Measurements from ENCODE around the gene HDGF.

Gene HDGF

GRCh38 chr1:156747742-156748669 lies 3.5 kb downstream of the HDGF start:
- DNase-seq: peak in 5 of 51 donors; percentile 11 to 54 (median 31)

DNA sequence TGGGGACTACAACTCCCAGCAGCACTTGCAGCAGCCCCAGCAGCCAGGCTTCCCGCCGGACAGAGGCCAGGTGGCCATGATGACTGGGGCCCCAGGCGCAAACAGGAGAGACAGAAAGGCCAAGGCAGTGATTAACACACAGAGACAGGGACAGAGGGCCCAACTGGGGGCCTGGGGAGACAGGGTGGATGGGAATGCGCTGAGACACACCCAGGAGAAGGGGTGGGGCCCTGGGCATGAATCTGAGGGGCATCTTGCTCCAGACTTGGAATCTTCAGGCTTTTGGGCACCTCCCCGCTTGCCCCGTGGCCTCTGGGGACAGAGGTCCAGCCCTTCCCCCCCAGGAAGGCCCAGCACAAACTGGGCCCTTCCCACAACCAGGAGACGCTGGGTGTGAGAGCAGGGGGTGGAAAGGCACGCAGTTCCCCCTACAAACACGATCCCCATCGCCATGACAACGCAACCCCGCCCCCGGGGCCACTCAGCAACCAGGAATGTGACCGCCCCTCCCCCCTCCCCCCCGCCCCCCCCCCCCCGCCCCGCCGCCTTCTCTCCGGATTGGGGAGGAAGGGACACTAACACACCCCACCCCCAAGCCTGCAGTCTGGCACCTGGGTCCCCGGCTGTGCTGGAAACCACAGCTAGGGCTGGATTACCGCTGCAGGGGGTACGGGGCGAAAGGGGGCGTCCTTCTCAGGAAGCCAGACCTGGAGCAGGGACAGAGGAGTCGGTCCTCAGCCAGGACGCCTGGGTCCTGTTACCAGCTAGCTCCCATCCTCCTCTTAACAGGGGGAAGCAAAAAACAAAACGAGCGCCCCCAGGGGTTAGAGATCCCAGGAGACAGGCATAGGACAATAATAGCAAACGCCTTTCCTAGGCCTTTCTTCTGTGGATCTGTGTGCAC lies 4.5 kb downstream of the HDGF start:
- peak; percentile 20 to 89 (median 75) for DNase-seq

DNA sequence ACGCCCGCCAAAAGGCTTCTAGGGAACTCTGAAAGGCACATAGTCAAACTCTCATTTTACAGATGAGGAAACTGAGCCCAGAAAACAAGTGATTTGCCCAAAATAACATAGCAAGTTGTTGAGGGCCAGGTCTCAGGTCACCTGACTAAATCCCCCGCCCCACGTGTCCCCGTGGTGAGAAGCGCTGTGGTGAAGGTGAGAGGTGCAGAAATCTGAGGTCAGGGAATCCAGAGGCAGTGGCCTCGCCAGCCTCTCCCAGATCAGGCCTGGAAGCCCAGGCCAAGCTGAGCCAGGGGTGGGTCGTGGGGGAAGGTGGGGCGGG lies 5.1 kb downstream of the HDGF start:
- DNase-seq: no peak

- DNase-seq: no peak
Measured at GRCh38 chr1:156745881-156746280, 5.6 kb downstream of the HDGF start.

GRCh38 chr1:156744786-156745419 lies 6.6 kb downstream of the HDGF start:
- DNase-seq: no peak

DNA sequence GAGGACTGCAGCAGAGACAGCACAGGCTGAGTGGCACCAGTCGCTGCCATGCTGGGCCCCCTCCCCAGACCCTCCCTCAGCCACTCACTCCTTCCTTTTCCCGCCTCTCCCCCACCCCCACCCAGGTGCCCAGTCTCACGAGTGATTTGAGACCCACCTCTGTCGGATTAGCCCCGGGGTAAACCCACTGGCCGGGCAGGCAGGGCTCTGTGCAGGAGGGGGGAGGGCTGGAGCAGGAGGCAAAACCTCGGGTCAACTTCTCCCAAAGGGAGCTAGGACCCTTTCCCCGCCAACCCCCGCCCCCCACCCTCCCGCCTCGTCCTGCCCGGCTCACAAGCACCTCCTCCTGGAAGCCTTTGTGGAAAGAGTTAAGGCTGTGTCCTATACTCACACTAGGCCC lies 7.1 kb downstream of the HDGF start:
- DNase-seq: no peak

DNA sequence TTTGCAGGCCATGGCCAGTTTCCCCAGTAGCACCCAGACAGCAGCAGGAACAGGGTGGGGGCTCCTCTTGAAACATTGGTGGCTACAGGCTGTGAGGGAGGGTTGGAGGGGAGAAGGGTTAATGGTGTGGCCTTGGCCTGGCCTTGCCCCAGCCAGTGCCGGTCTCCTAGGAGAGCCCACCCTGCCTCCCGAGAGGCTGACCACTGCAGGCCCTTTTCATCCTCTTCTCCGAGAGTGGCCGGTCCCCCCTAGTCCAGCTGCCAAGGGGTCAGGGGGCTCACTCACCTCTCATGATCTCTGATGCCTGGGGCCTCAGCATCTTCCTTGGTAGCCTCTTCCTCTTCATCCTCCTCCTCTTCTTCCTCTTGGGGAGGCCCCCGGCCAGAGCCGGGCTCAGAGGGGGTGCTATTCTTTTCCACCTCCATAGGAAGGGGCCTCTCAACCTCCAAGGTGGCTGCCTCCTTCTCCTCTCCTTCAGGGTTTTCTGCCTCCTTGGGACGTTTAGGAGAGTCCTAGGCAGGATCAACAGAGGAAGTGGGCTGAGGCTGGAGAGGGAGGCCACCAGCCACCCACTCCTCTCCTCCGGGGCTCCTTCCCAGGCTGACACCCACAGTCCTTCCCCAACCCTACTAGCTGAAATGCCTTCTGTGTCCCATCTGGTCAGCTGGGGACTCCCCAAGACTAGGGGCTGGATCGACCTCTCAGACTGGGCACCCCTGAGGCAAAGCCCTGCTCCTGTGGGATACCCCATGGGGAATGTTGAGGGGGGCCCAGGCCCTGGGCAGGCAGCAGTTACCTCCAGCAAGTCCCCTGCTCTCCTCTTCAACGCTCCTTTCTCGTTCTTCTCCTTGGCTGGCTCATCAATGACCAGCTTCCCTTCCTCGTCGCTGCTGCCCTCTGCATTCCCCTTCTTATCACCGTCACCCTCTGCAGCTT lies 7.8 kb downstream of the HDGF start:
- no peak for DNase-seq

- DNase-seq: no peak
Measured at GRCh38 chr1:156742801-156743200, 8.7 kb downstream of the HDGF start.

- DNase-seq: no peak
Measured at GRCh38 chr1:156742017-156742416, 9.5 kb downstream of the HDGF start.

- DNase-seq: no peak
Measured at GRCh38 chr1:156741481-156741983, 9.9 kb downstream of the HDGF start.

GRCh38 chr1:156740741-156741480 lies 10.6 kb downstream of the HDGF start, which contains the start of gene MRPL24:
Gene MRPL24 (minus strand): TSS chr1:156741088. CDS start chr1:156738704, 2,384 bp downstream.
- peak; percentile 84 to 100 (median 97) for DNase-seq

GRCh38 chr1:156740237-156740740 lies 11.2 kb downstream of the HDGF start:
- no peak for DNase-seq

DNA sequence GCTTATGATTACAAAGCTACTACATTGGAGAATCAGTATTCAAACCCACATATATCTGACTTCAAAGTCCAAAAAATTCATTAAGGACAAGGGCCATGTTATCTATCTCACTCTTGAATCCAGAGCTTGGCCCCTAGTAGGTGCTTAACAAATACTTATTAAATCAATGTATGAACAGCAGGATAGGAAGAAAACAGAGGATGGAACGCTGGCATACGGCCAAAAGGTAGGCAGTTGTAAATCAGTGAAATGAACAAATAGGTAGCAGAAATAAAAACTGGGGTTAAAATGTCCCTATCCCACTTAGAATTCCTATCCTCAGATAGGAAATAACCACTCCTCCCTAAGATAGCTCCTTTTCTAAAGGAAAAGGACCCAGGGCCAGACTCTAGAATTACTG lies 12.6 kb downstream of the HDGF start:
- DNase-seq: no peak

DNA sequence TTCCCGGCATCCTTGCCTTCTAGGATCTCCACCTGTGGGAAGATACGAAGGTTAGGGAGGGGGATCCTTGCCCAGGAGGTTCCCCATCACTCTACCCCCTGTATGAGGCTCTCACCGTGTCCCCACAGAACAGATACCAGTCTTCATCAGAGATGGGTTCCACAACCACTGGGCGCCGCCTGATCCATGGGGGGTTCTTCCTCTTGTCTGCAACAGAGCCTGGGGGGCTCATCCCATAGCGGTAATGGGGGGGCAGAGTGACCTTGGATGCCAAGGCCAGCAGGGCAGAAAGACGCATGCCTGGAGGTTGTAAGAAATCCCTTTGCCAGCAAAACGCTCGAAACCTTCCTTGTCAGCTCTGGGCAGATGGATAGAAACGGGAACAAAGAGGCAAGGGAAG lies 13.1 kb downstream of the HDGF start:
- no peak for DNase-seq

- DNase-seq: no peak
Measured at GRCh38 chr1:156733989-156734584, 17.4 kb downstream of the HDGF start.

- peak; percentile 62 to 97 (median 91) for DNase-seq
Measured at GRCh38 chr1:156728599-156729462, 22.6 kb downstream of the HDGF start, which contains the start of gene ISG20L2. Gene ISG20L2 (minus strand): TSS chr1:156728766. CDS start chr1:156727652, 1,114 bp downstream.

- DNase-seq: peak in 49 of 51 donors; percentile 32 to 95 (median 82)
Measured at GRCh38 chr1:156727926-156728598, 23.4 kb downstream of the HDGF start, which contains the start of gene METTL25B. Gene METTL25B (plus strand): TSS chr1:156728469. CDS start chr1:156729105, 636 bp downstream.

Data from hypothalamus (tissue), 51 donors.